Smooth muscle cell of the brain vasculature (primary cell): Measurements from ENCODE around the gene TPK1.

Source experiments
- DNase-seq: peaks from one replicate; pipeline ENCODE4 v3.0.0-alpha.2; 2012; ENCODE audit warnings: low read depth, low spot score

TPK1 gene

DNA sequence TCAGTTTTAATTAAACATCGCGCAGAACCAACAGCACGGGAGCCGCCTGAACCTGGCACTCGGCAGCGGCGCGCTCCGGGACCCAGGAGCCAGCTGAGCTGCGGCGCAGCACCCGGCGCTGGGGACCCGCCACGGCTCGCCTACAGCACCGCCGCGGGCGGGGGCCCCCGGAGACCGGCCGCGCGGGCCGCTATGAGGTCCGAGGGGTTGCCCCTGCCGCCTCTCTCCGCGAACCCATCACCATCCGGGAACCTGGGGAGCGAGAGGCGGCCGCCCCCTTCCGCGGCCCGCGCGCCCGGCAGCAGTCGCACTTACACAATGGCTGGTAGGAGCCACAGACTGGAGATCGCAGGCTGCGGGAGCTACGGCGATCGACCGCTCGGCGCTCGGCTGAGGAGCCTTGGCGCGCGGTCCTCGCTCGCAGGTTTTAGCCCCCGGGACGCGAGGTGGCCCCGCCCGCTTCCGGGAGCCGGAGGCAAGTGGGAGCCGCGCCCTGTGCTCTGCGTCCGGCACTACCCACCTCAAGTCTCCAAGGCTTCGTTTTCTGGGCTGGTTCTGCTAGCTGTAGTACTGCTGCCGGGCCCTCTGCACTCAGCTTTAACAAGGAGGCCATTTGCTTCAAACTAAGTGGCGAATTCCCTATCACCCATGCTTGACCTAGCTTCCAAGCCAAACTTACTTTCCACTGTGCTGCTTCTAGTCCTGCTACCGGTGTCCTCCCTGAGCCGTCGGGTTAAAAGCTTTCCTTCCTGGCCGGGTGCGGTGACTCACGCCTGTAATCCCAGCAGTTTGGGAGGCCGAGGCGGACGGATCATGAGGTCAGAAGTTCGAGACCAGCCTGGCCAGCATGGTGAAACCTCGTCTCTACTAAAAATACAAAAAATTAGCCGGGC, at the start of gene TPK1:
TPK1 (minus strand) TSS at position 402 of the 893 bp plus-strand sequence. CDS start 451 bp downstream, outside the sequence.
- DNase-seq, result peak; percentile 72

DNA sequence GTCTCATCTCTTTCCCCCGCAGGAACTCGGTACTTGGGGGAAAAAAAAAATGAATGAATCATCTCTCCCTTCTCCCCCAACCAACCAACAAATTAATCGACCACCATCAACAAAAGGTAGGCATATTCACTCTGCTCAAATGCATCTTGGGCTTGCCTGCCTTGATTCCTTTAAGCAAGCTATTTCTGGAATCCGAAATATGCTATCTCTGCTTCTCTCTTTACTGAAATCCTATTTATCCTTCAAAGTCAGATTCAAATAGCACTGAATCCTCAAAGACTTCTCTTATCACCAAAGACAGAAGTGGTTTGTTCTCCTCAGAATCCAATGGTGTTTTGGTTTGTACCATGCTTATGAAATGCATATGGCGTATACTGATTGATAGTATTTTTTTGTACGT, 49.6 kb upstream of the TPK1 start:
- DNase-seq, result no peak

DNA sequence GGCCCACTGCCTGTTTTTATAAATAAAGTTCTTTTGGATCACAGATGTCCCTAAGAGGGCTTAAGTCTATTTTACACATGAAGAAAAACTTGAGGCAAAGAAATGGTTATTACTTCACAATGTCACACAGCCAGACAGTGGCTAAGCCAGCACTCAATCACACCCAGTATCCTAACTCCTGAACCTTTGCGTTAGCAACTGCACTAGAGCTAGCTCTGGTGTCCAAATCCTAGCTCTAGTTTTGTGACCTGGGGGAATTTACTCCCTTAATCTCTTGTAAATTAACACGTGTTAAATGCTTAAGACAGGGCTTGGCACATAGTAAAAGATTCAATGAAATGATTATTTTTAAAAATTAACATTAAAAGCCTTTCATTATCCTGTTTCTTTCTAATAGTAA, 49.0 kb upstream of the TPK1 start:
- DNase-seq, result no peak

DNA sequence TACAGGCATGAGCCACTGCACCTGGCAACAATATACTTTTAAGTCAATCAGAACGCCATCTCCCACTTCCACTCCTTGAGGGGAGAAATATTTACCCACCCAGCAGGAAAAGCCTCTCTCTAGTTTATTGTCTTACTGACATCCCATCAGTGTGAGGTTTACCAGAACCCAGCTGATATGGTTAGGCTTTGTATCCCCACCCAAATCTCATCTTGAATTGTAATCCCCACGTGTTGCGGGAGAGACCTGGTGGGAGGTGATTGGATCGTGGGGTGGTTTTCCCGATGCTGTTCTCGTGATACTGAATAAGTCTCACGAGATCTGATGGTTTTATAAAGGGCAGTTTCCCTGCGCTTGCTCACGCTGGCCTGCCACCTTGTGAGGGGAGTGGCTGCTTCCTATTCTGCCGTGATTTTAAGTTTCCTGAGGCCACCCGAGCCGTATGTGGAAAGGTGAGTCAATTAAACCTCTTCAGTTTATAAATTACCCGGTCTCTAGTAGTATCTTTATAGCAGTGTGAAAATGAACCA, 37.5 kb upstream of the TPK1 start:
- no peak for DNase-seq

DNA sequence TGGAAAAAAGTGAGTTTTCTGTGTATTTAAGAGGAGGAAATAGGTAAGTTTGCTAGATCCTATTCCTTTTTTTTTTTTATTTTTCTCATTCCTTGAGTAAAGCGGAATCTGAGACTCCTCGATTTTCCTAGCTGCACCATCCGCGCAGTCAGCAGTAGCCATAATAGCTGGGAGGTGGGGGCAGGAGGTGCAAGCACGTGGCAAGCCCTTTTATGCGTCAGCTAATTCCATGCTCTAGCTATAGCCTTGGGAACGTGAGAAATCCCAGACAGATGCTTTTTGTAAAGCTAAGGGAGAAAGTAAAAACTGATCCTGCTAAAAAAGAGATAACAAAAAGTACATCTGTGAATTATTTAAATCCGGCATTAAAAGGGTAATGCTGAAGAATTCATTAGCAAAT, 33.2 kb upstream of the TPK1 start:
- DNase-seq, result no peak

DNA sequence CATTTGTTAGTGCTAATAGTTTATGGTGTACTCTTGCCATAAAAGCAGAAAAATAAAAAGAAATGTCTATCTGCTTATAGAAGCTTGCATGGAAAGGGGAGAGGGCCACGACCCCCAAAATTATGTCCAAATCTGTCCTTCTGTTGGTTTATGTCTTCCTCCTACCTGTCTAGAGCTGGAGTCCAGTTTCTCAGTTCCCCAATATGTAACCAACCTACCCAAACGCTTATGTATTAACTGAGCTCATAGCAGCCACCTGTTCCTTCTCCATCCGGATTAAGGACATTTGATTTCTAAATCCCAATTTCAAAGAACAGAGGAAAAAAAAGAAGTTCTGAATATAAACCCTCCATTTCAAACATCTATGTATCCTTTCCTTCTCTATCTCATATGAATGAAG, 30.3 kb upstream of the TPK1 start:
- DNase-seq, result no peak

DNA sequence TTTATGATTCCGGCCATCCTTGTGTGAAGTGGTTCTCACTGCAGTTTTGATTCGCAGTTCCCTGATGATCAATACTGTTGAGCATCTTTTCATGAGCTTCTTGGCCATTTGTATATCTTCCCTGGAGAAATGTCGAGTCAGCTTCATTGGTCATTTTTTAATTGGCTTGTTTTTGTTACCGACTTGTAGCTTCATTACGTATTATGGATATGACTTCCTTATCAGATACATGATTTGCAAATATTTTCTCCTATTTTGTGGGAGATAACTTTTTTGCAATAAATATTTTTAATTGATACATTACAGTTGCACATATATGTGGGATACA, 27.4 kb upstream of the TPK1 start:
- DNase-seq, result no peak

DNA sequence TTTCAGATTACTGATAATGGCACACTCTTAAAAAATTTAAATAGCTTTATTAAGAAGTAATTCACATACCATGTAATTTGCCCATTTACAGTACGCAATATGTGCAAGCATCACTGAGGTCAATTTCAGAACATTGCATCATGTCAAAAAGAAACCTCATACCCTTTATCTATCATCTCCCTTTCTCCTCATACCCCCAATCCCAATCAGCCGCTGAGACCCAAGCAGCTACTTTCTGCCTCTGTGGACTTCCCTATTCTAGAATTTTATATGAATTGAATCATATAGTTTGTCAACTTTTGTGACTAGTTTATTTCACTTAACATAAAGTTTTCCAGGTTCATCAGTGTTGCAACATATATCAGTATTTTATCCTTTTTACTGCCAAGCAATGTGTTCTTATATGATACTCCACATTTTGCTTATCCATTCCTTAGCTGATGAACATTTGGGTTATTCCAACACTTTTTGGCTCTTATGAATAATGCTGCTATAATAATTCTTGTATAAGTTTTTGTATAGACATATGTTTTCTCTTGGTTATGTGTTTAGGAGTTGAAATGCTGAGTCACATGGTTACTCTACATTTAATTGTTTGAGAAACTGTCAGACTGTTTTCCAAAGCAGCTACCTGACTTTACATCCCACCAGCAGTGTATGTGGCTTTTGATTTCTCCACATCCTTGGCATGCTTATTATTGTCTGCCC, 26.9 kb upstream of the TPK1 start:
- DNase-seq, result no peak

DNA sequence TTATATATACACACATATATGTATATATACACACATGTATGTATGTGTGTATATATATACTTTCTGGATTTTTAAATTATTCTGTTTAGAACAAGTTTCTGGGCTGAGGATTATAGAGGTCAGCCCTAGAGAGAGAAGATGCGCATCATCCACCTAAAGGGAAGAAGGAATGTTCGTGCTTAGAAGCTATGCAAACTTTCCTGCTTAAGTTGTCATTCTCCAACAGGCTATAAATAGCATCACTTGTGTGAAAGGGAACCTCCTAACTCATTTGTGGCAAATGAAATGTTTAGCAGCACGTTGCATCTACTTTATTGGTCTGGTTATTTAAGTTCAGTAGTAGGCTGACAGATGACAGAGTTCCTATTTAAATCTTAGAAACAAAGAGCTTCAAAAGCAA, 23.9 kb upstream of the TPK1 start:
- no peak for DNase-seq

DNA sequence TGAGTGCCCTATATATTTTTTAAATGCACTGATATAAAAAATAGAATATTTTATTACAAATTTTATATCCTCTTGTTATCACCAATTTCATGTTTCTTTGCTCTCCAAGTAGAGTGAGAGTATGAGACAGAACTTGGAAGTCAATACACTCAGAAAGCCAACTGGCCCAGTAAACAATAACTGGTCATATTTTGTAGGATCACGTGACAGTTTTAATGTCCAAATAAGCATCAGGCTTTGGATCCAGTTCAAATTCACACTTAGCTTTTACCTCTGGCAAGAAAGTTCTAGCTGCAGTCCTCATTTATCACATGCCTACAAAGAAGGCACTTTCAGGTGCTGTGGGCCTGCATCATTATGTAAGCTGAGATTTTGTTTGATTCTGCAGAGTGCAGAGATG, 21.6 kb upstream of the TPK1 start:
- no peak for DNase-seq

DNA sequence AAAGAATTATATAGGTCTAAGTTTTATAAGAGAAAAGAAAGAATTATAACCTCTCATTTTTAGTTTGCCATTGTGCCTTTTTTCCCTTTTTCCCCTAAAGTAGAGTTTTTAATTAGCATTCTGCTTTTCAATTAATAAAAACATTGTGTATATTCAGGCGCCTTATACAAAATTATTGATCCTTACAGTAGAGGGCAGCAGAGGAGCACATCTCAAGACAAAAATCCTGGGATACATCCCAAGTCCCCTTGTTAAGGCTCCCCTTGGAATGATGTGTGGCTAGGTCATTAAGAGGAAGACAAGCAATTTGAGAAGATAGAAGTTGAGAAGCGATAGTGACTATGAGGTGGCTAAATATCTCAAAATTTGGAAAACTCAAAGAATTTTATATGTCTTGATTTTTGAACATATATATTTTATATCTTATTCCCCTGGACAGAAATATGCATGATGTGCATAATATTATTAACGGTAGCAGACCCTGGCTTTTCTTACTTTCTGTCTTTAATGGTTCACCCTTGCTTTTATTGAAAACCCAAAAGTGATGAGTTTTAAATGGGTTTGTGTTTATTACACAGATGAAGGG, 19.1 kb upstream of the TPK1 start:
- peak; percentile 4 for DNase-seq

DNA sequence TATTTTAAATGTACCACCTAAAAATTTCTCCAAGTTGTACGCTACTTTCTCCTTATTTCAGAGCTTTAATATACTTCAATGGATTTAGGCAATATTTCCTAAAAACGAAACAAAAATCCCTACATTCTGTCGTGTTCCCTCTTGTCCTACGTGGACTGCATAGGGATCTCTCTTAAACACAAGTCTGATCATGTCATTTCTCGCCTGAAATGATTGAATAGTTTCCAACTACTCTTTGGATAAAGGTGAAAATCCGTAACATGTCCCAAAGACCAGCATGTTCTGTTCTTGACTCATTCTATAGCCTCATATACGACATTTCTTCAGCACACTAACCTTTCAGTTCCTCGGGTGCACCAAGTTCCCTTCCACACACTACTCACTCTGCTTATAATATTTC, 17.7 kb upstream of the TPK1 start:
- DNase-seq, result no peak

DNA sequence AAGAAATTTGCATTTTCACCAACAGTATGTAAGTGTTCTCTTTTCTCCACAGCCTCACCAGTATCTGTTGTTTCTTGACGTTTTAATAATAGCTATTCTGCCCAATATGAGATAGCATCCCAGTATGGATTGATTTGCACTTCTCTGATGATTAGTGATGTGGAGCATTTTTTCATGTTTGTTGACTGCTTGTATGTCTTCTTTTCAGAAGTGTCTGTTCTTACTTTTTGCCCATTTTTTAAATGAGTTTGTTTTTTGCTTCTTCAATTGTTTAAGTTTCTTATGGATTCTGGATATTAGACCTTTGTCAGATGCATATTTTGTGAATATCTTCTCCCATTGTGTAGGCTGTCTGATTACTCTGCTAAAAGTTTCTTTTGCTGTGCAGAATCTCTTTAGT, 12.2 kb upstream of the TPK1 start:
- DNase-seq, result no peak

DNA sequence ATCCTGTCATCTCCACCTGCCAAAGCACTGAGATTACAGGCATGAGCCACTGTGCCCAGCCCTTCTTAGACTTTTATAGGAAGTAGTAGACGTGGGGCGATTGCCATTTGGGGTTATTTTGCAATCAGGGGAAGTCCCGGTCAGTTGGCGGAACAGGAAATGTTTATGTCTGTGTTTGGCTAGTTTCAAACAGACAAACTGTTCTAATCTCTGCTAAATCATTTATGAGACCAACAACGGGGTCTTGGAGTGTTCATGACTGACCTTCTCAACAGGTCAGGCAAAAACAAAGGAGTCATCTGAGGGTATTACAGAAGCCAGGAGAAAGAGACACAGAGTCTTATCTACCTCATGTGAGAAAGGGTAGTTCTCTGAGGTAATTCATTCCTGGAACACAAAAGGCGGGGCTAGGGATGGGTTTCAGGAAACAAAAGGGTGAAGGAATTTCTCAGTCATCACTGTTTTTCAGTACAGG, 6.6 kb upstream of the TPK1 start:
- no peak for DNase-seq

DNA sequence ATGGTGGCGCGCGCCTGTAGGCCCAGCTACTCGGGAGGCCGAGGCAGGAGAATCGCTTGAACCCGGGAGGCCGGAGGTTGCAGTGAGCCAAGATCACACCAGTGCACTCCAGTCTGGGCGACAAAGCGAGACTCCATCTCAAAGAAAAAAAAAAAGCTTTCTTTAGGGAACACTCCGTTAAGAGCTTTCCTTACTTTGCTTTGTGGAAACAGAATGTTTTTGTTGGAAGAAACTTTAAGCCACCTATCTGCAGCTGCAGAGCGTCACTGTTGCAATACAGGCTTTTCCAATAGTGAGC, 641 bp upstream of the TPK1 start:
- no peak for DNase-seq

DNA sequence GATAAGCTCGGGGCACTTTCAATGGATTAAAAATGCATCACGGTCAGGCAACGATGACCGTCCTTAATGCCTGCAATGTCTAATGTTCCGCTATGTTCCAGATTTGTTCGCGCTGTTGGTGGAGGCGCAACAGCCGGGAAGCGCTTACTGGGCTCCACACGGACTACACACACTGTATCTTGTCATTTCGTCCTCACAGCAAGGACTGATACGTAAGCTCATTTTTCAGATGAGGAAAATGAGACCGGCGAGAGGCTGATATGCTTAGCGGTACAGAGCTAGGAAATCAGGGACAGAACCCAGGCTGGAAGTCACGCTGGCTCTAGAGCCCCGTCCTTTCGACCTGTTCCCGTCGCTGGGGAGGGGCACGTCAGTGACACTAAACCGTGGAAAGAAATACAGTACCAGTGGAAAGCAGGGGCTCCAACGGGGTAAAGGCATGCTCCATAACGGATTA, 670 bp downstream of the TPK1 start:
- peak; percentile 36 for DNase-seq

DNA sequence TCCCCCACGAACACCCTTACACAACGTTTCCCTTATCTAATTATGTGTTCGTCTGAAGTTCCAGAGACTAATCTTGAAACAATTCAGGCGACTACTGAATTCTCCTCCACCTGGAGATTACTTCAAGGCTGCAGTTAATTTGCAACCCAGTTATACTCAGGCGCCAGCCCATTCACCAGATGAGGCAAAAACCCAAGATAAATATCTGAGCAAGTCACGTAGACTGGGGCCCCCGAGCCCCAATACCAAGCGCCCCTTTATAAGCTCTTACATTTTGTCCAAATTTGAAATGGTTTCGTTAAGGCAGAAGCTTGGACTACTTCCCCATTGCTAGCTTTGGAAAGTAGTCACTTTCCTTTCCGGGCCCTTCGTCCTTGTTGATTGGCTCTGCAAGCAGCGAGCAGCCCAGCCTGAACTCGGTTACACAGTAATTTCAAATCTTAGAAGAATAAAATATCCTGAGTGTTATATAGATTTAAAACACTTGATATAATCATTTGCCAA, 1.2 kb downstream of the TPK1 start:
- no peak for DNase-seq

DNA sequence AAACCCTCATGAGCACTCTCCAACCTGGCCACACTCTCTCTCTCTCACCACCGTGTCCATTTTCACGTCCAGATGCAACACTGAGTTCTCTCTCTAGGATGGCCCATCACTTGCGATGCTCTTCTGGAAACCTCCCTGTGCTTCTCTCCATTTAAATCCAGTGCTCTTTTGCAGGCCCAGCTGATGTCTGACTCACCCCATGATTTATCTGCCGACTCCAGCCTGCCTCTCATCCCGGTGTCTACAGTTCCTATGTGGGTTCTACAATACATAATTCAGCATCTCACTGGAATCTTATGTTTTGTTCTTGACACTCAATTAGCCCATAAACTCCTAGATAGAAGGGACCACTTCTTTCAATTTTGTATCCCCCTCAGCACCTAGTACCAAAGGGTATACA, 5.0 kb downstream of the TPK1 start:
- DNase-seq, result no peak

DNA sequence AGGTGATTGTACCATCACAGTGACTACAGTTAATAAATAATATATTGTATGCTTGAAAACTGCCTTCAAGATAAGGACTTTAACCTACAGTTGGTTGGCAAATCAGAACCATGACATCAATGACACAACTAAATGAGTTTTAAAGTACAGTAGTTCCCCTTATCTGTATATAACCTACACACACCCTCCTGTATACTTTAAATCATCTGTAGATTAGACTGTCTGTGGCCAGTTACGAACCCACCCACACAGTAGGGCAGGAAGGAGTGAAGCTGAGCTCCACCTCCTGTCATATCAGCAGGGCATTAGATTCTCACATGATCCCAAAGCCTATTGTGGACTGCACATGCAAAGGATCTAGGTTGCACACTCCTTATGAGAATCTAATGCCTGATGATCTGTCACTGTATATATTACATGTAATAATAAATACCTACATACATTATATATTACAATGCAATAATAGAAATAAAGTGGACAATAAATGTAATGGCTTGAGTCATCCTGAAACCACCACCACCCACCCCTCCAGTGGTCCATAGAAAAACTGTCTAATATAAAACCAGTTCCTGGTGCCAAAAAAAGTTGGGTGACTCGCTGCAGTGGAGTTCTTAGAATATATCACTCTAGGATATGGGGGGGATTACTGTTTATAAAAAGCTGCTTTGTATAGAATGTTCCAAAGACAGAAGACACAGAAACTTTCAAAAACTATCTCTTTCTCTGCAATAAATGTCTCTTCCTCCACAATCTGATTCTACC, 5.6 kb downstream of the TPK1 start:
- DNase-seq, result no peak

DNA sequence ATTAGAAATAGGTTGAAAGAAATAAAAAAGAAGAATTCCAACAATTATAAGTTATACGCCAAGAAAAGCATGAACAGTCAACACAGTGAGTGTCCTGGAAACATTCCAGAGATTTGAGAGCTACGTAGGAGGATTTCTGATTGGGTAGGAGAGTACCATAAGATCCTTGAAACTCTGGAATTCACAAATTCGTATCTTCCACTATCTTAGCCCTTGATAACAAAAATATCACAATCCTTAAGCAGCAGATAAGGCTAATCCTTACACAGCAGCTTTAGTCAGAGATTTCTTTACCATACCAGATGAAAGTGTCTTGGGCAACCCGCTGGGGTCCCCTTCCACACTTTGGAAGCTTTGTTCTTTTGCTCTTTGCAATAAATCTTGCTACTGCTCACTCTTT, 8.2 kb downstream of the TPK1 start:
- DNase-seq, result peak; percentile 60

DNA sequence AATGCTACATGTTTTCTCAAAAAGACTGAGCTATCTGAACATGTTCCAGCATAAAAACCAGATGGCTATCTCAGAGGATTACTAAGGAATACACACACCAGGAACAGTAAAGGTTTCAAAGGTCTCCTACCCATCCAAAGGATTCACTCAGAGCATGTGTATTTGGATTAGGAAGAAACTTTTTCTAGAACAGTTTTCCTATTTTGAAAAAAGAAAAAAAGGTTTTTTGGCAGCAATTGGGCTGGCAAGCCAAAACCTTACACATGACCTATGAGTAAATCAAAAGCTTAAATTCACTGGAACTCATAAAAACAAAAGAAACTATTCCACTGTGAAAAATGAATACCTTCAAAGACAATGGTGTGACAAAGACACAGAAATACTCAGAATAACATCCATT, 9.6 kb downstream of the TPK1 start:
- no peak for DNase-seq

DNA sequence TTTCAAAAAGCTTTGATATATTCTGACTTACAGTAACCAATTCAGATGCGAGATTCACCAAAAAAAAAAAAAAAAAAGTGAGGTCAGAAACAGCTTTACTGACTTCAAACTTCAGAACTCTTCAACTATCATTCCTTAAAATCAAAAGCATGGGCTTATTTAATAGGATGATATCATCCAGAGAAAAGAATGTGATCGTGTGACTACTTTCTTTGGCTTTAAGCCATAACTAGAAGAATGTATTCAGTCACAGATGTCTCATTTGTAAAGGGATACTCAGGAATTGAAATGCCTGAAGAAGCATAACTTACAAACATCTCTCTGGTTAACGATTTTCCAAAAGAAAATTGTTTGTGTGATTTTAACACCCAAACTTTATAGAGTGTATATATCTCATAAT, 11.5 kb downstream of the TPK1 start:
- peak; percentile 28 for DNase-seq
